ENCODE measurements around the gene HS6ST1. TPM values are rescaled to one million over a fixed set of nuclear protein-coding genes. Genes with fewer than 3 reads are reported as not detected.

Gene HS6ST1
- total RNA-seq, 1 donor from 2014 or later: 31.1 TPM

- Histone ChIP-seq H2AFZ (replicated peaks) (no peak overlapping the region), H3K9me3 (ENCODE audit: low read depth) (no peaks in the 10 kb centered on the region), H4K20me1 (ENCODE audit: low read depth) (peaks cover 100% of the 10 kb centered on the region), H3K4me2 (no peak overlapping the region), H3K4me3 (no peak overlapping the region), H3K36me3 (no peaks in the 10 kb centered on the region), H3K4me1 (peaks cover 45% of the 10 kb centered on the region), H3K79me2 (ENCODE audit: low read depth) (peaks cover 100% of the 10 kb centered on the region), H3K27ac (no peak overlapping the region), H3K27me3 (no peaks in the 10 kb centered on the region), H3F3A (ENCODE audit: low read depth) (peaks cover 8% of the 10 kb centered on the region), H3K9ac (no peak overlapping the region)
- TF ChIP-seq EZH2 (IDR thresholded peaks at IDR 0.05) (no peak), EZH2phosphoT487 (IDR thresholded peaks at IDR 0.05) (no peak)
- TF ChIP-seq, protein P1, sequence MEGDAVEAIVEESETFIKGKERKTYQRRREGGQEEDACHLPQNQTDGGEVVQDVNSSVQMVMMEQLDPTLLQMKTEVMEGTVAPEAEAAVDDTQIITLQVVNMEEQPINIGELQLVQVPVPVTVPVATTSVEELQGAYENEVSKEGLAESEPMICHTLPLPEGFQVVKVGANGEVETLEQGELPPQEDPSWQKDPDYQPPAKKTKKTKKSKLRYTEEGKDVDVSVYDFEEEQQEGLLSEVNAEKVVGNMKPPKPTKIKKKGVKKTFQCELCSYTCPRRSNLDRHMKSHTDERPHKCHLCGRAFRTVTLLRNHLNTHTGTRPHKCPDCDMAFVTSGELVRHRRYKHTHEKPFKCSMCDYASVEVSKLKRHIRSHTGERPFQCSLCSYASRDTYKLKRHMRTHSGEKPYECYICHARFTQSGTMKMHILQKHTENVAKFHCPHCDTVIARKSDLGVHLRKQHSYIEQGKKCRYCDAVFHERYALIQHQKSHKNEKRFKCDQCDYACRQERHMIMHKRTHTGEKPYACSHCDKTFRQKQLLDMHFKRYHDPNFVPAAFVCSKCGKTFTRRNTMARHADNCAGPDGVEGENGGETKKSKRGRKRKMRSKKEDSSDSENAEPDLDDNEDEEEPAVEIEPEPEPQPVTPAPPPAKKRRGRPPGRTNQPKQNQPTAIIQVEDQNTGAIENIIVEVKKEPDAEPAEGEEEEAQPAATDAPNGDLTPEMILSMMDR (IDR thresholded peaks at IDR 0.05): no peak
- Mint-ChIP-seq H3K27me3 (ENCODE audit: insufficient read depth, low read depth) (peaks cover 8% of the 10 kb centered on the region), H3K4me3 (no peak overlapping the region), H3K4me1 (peaks cover 69% of the 10 kb centered on the region), H3K9me3 (no peaks in the 10 kb centered on the region), H3K36me3 (peaks cover 17% of the 10 kb centered on the region), H3K27ac (peak overlapping the region; percentile 72)
- no peak for DNase-seq (ENCODE audit: low spot score)
Observed at GRCh38 chr2:128310761-128311160, 7.9 kb downstream of the HS6ST1 start.

DNA sequence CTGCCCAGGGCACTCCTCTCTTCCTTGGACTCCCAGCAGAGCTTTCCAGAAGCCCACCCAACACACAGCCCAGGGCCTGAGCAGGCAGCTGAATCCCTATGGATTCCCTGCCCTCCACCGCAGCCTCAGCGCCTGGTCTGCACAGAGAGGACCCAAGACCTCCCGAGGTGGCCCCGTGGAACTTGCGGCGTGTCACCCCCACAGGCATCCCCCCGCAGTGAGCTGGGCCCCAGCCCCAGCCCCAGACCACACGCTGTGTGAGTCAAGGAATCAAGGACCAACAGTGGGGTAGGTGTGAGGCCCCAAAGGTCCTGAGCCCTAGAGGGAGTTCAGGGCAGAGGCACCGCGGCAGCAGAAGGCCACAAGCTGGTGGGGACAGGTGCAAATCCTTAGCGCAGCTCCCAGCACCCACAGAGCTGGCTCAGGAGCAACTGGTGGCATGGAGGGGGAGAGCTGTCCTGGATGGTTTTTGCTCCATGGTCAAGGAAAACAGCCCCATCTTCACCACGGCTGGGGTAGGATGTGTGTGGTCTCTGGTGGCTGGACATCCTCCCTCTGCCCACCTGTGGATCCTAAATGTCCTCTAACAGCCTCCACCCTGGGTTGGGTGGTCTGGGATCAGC is 8.5 kb downstream of the HS6ST1 start:
- Mint-ChIP-seq H3K27ac (peak overlapping the region; percentile 72), H3K36me3 (peaks cover 13% of the 10 kb centered on the region), H3K4me1 (peaks cover 70% of the 10 kb centered on the region), H3K27me3 (ENCODE audit: insufficient read depth, low read depth) (peaks cover 8% of the 10 kb centered on the region), H3K4me3 (no peak overlapping the region), H3K9me3 (no peaks in the 10 kb centered on the region)
- Histone ChIP-seq H3K9me3 (ENCODE audit: low read depth) (no peaks in the 10 kb centered on the region), H3K79me2 (ENCODE audit: low read depth) (peaks cover 100% of the 10 kb centered on the region), H3K27ac (no peak overlapping the region), H3K36me3 (no peaks in the 10 kb centered on the region), H3F3A (ENCODE audit: low read depth) (peaks cover 8% of the 10 kb centered on the region), H3K4me2 (peak overlapping the region; percentile 37), H3K27me3 (no peaks in the 10 kb centered on the region), H3K4me3 (no peak overlapping the region), H3K4me1 (peaks cover 45% of the 10 kb centered on the region), H4K20me1 (ENCODE audit: low read depth) (peaks cover 100% of the 10 kb centered on the region), H2AFZ (replicated peaks) (no peak overlapping the region), H3K9ac (no peak overlapping the region)
- TF ChIP-seq, protein P1 (IDR thresholded peaks at IDR 0.05): no peak
- no peak for TF ChIP-seq EZH2 (IDR thresholded peaks at IDR 0.05)
- TF ChIP-seq EZH2phosphoT487 (IDR thresholded peaks at IDR 0.05): no peak
- no peak for DNase-seq (ENCODE audit: low spot score)

- H3K27ac ChIP-seq: no peak overlapping the region
- peaks cover 100% of the 10 kb centered on the region for H4K20me1 ChIP-seq (ENCODE audit: low read depth)
- H3K4me3 ChIP-seq: no peak overlapping the region
- H3K9me3 Mint-ChIP-seq: no peaks in the 10 kb centered on the region
- H3K36me3 Mint-ChIP-seq: peaks cover 9% of the 10 kb centered on the region
- no peaks in the 10 kb centered on the region for H3K27me3 ChIP-seq
- DNase-seq (ENCODE audit: low spot score): peak; percentile 88
- peaks cover 48% of the 10 kb centered on the region for H3K4me1 ChIP-seq
- H3K4me2 ChIP-seq: peak overlapping the region; percentile 42
- H3K27ac Mint-ChIP-seq: no peak overlapping the region
- peaks cover 10% of the 10 kb centered on the region for H3K27me3 Mint-ChIP-seq (ENCODE audit: insufficient read depth, low read depth)
- H3F3A ChIP-seq (ENCODE audit: low read depth): peaks cover 8% of the 10 kb centered on the region
- H3K4me3 Mint-ChIP-seq: no peak overlapping the region
- no peaks in the 10 kb centered on the region for H3K9me3 ChIP-seq (ENCODE audit: low read depth)
- H2AFZ ChIP-seq (replicated peaks): no peak overlapping the region
- no peak overlapping the region for H3K9ac ChIP-seq
- H3K4me1 Mint-ChIP-seq: peaks cover 68% of the 10 kb centered on the region
- H3K79me2 ChIP-seq (ENCODE audit: low read depth): peaks cover 100% of the 10 kb centered on the region
- TF ChIP-seq, protein P1 (IDR thresholded peaks at IDR 0.05): no peak
- no peak for TF ChIP-seq EZH2 (IDR thresholded peaks at IDR 0.05)
- no peak for TF ChIP-seq EZH2phosphoT487 (IDR thresholded peaks at IDR 0.05)
- H3K36me3 ChIP-seq: no peaks in the 10 kb centered on the region
Observed at GRCh38 chr2:128309280-128310093, 9.2 kb downstream of the HS6ST1 start.

All from neural progenitor cell (in vitro differentiated cells).